ENCODE measurements around the gene MATR3. TPM values are rescaled to one million over a fixed set of nuclear protein-coding genes. Genes with fewer than 3 reads are reported as not detected.

Gene MATR3
- total RNA-seq, 2 donors from 2014 or later: 194 to 264 TPM

DNA sequence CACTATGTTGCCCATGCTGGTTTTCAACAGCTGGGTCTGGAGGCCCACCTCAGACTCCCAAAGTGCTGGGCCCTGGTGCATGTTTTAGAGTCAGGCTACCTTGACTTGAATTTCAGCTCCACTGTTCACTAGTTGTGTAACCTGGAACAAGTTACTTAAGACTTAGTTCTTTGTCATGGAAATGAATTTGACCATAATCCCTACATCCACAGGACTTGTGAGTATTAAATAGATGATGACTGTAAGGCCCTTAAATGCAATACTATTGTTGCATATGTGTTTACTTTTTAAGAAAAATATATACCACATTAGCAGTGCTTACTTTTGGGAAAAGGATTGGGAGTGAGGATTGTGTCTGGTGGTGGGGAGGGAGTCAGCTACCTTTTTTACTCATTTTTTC lies 64.5 kb downstream of the MATR3 start:
- peaks cover 0 to 9% of the 10 kb centered on the region in 2 donors for H3K4me1 ChIP-seq (ENCODE audit: control insufficient read depth in 1 of 2, low read depth in 2 of 2)

DNA sequence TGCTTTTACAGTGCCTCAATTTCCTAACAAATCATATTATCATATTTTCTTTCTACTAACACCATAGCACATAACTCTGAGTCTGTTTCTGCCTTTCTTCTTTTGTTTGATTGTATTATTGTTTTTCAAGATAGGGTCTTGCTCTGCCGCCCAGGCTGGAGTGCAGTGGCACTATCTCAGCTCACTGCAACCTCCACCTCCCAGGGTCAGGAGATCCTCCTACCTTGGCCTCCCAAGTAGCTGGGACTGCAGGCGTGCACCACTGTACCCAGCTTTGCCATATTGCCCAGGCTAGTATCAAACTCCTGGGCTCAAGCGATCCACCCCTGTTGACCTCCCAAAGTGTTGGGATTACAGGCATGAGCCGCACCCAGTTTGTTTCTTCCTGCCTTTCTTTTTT lies 66.8 kb downstream of the MATR3 start:
- Histone ChIP-seq H3K27ac (no peak overlapping the region), H3K27me3 (replicated peaks; ENCODE audit: insufficient read depth) (no peaks in the 10 kb centered on the region), H3K36me3 (peaks cover 12% of the 10 kb centered on the region), H3K4me3 (no peak overlapping the region), H3K4me1 (ENCODE audit: control insufficient read depth in 1 of 2, low read depth in 2 of 2) (peaks cover 0 to 5% of the 10 kb centered on the region in 2 donors), H3K9me3 (no peaks in the 10 kb centered on the region)
- TF ChIP-seq, protein P1, sequence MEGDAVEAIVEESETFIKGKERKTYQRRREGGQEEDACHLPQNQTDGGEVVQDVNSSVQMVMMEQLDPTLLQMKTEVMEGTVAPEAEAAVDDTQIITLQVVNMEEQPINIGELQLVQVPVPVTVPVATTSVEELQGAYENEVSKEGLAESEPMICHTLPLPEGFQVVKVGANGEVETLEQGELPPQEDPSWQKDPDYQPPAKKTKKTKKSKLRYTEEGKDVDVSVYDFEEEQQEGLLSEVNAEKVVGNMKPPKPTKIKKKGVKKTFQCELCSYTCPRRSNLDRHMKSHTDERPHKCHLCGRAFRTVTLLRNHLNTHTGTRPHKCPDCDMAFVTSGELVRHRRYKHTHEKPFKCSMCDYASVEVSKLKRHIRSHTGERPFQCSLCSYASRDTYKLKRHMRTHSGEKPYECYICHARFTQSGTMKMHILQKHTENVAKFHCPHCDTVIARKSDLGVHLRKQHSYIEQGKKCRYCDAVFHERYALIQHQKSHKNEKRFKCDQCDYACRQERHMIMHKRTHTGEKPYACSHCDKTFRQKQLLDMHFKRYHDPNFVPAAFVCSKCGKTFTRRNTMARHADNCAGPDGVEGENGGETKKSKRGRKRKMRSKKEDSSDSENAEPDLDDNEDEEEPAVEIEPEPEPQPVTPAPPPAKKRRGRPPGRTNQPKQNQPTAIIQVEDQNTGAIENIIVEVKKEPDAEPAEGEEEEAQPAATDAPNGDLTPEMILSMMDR (IDR thresholded peaks at IDR 0.05): no peak
- no peak for ATAC-seq (ENCODE audit: insufficient number of reproducible peaks, low FRiP score, low read depth)
- DNase-seq (ENCODE audit: low spot score): no peak

More for the DNA sequence above, 64.5 kb downstream of the MATR3 start:
- Histone ChIP-seq H3K4me3 (no peak overlapping the region), H3K27me3 (replicated peaks; ENCODE audit: insufficient read depth) (no peaks in the 10 kb centered on the region), H3K27ac (no peak overlapping the region), H3K36me3 (no peaks in the 10 kb centered on the region), H3K9me3 (no peaks in the 10 kb centered on the region)
- ATAC-seq (ENCODE audit: insufficient number of reproducible peaks, low FRiP score, low read depth) (no peak), DNase-seq (ENCODE audit: low spot score) (no peak)
- TF ChIP-seq, protein P1 (IDR thresholded peaks at IDR 0.05): no peak

DNA sequence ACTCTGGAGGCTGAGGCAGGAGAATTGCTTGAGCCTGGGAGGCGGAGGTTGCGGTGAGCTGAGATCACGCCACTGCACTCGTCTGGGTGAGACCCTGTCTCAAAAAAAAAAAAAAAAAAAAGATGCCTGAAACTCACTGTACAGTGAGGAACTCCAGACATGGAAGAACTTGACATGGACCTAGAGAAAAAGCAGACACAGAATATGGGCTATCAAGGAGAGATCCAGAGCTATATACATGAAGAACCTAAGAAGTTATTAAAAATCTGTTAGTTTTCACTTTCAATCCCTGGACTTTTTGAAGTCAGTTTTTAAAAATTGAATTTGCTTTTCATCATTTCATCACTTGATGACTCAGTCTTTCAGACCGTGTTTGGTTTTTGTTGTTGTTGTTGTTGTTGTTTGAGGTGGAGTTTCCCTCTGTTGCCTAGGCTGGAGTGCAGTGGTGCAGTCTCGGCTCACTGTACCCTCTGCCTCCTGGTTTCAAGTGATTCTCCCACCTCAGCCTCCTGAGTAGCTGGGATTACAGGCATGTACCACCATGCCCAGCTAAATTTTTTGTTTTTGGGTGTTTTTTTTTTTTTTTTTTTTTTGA lies 68.4 kb downstream of the MATR3 start:
- H3K4me1 ChIP-seq (ENCODE audit: control insufficient read depth in 1 of 2, low read depth in 2 of 2): peaks cover 0 to 5% of the 10 kb centered on the region in 2 donors
- DNase-seq (ENCODE audit: low spot score) (no peak), ATAC-seq (ENCODE audit: insufficient number of reproducible peaks, low FRiP score, low read depth) (no peak)
- H3K4me3 ChIP-seq: no peak overlapping the region
- H3K27ac ChIP-seq: no peak overlapping the region
- TF ChIP-seq, protein P1 (IDR thresholded peaks at IDR 0.05): no peak
- H3K36me3 ChIP-seq: peaks cover 26% of the 10 kb centered on the region
- no peaks in the 10 kb centered on the region for H3K27me3 ChIP-seq (replicated peaks; ENCODE audit: insufficient read depth)
- H3K9me3 ChIP-seq: no peaks in the 10 kb centered on the region

DNA sequence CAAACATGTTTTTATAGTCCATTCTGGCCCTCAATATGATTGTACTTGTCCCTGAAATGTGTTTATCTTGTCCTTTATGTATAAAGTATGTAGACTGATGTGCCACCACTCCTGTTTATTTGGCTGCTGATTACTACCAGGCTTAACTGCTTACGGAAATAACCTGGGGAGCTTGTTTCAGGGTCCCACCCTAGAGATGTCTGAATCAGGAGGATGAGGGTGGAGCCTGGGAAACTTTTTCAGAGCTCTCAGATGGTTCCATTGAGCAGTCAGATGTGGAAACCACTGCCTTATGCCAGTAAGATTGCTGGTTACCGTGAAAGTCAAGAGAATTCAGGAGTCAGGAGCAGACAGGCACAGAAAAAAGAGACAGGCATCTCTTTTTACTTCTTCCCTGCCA lies 70.4 kb downstream of the MATR3 start:
- no peak overlapping the region for H3K4me3 ChIP-seq
- TF ChIP-seq, protein P1 (IDR thresholded peaks at IDR 0.05): no peak
- H3K27me3 ChIP-seq (replicated peaks; ENCODE audit: insufficient read depth): no peaks in the 10 kb centered on the region
- peaks cover 41% of the 10 kb centered on the region for H3K36me3 ChIP-seq
- no peak overlapping the region for H3K27ac ChIP-seq
- H3K4me1 ChIP-seq (ENCODE audit: control insufficient read depth in 1 of 2, low read depth in 2 of 2): peaks cover 0 to 5% of the 10 kb centered on the region in 2 donors
- ATAC-seq (ENCODE audit: insufficient number of reproducible peaks, low FRiP score, low read depth) (no peak), DNase-seq (ENCODE audit: low spot score) (no peak)
- H3K9me3 ChIP-seq: no peaks in the 10 kb centered on the region

DNA sequence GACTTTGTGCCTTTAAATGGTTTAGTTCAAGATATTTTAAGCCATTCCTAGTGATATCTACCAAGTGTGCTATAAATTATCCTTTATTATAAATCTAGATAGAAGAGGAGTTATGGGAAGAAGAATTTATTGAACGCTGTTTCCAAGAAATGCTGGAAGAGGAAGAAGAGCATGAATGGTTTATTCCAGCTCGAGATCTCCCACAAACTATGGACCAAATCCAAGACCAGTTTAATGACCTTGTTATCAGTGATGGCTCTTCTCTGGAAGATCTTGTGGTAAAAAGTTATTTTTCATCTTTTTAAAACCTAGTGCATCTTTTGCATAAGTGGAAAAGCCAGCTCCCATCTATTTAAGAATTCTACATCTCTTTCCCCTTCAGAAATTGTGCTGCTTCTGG lies 70.9 kb downstream of the MATR3 start:
- Histone ChIP-seq H3K4me1 (ENCODE audit: control insufficient read depth in 1 of 2, low read depth in 2 of 2) (peaks cover 0 to 5% of the 10 kb centered on the region in 2 donors), H3K9me3 (no peaks in the 10 kb centered on the region), H3K27ac (no peak overlapping the region), H3K36me3 (peaks cover 45% of the 10 kb centered on the region), H3K4me3 (no peak overlapping the region), H3K27me3 (replicated peaks; ENCODE audit: insufficient read depth) (no peaks in the 10 kb centered on the region)
- no peak for DNase-seq (ENCODE audit: low spot score)
- TF ChIP-seq, protein P1 (IDR thresholded peaks at IDR 0.05): no peak
- no peak for ATAC-seq (ENCODE audit: insufficient number of reproducible peaks, low FRiP score, low read depth)
